HepG2 (cell line): ENCODE data around the gene ZNF652.

Experiments used
- BHLHE40 ChIP-seq: IDR thresholded peaks from 2 replicates; pipeline ENCODE4 v1.6.1; 2011; ENCODE audit warnings: low read length, improper control_type of control experiment
- BRCA1 ChIP-seq: sonication (generic); formaldehyde crosslinking; IDR thresholded peaks from 2 replicates; pipeline ENCODE4 v1.4.0; 2020; ENCODE audit warnings: missing genetic modification reagents
- CBX5 ChIP-seq: sonication (generic); formaldehyde crosslinking; IDR thresholded peaks from 2 replicates; pipeline ENCODE4 v1.4.0; 2020; ENCODE audit warnings: missing genetic modification reagents, borderline replicate concordance
- FOXK2 ChIP-seq: fragments of 450-650 bp; IDR thresholded peaks from 2 replicates; pipeline ENCODE4 v1.6.1; 2016
- JUN ChIP-seq: sonication (generic); formaldehyde crosslinking; IDR thresholded peaks from 2 replicates; pipeline ENCODE4 v1.4.0; 2020; ENCODE audit warnings: mild to moderate bottlenecking, missing genetic modification reagents
- SIN3A ChIP-seq: IDR thresholded peaks from 2 replicates; pipeline ENCODE4 v1.6.1; 2011; ENCODE audit warnings: low read depth, mild to moderate bottlenecking, control low read depth, low read length, borderline replicate concordance
- ZNF564 ChIP-seq: sonication (generic); formaldehyde crosslinking; IDR thresholded peaks from 2 replicates; pipeline ENCODE4 v1.8.1; 2023; ENCODE audit warnings: mild to moderate bottlenecking, missing genetic modification reagents
- ZNF660 ChIP-seq: sonication (generic); formaldehyde crosslinking; IDR thresholded peaks from 2 replicates; pipeline ENCODE4 v1.5.1; 2020; ENCODE audit warnings: mild to moderate bottlenecking, low read depth, missing genetic modification reagents, borderline replicate concordance
- ZNF776 ChIP-seq: sonication (generic); formaldehyde crosslinking; IDR thresholded peaks from 2 replicates; pipeline ENCODE4 v1.4.0; 2020; ENCODE audit warnings: mild to moderate bottlenecking, missing genetic modification reagents
- TF ChIP-seq, protein P1 (sequence below): sonication (generic); formaldehyde crosslinking; IDR thresholded peaks from 2 replicates; pipeline ENCODE4 v1.8.0; 2022; ENCODE audit warnings: missing genetic modification reagents, mild to moderate bottlenecking, moderate library complexity, borderline replicate concordance
- TF ChIP-seq, protein P2 (sequence below): sonication (generic); formaldehyde crosslinking; IDR thresholded peaks from 2 replicates; pipeline ENCODE4 v1.9.0; 2021; ENCODE audit warnings: missing genetic modification reagents, borderline replicate concordance
- TF ChIP-seq, protein P3 (sequence below): sonication (generic); formaldehyde crosslinking; IDR thresholded peaks from 2 replicates; pipeline ENCODE4 v1.5.0; 2020; ENCODE audit warnings: mild to moderate bottlenecking, missing genetic modification reagents, moderate library complexity
- TF ChIP-seq, protein P4 (sequence below): sonication (generic); formaldehyde crosslinking; IDR thresholded peaks from 2 replicates; pipeline ENCODE4 v1.4.0; 2020; ENCODE audit warnings: missing genetic modification reagents, borderline replicate concordance
- TF ChIP-seq, protein P5 (sequence below): sonication (generic); formaldehyde crosslinking; IDR thresholded peaks from 2 replicates; pipeline ENCODE4 v1.4.0; 2020; ENCODE audit warnings: missing genetic modification reagents

DNA sequence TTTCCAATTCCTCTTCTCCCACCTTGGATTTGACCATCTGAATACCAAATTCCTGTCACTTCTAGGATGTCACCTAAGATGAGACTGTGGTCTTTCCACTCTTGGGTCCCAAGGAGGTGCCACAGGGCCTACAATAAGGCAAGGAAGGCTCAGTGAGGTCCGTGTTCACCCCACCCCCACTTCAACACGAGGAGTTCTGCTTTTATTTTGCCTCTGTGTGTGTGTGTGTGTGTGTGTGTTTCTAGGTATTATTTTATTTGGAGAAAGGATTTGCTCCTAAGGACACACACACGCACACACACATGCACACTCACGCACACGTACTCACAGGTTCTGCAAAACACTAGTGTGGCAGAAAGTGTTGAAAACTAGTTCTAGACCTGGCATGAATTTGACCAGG is 106.9 kb downstream of the ZNF652 start:
- TF ChIP-seq, protein P1, sequence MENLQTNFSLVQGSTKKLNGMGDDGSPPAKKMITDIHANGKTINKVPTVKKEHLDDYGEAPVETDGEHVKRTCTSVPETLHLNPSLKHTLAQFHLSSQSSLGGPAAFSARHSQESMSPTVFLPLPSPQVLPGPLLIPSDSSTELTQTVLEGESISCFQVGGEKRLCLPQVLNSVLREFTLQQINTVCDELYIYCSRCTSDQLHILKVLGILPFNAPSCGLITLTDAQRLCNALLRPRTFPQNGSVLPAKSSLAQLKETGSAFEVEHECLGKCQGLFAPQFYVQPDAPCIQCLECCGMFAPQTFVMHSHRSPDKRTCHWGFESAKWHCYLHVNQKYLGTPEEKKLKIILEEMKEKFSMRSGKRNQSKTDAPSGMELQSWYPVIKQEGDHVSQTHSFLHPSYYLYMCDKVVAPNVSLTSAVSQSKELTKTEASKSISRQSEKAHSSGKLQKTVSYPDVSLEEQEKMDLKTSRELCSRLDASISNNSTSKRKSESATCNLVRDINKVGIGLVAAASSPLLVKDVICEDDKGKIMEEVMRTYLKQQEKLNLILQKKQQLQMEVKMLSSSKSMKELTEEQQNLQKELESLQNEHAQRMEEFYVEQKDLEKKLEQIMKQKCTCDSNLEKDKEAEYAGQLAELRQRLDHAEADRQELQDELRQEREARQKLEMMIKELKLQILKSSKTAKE (CRISPR knock-in tag): no peak
- TF ChIP-seq, protein P2, sequence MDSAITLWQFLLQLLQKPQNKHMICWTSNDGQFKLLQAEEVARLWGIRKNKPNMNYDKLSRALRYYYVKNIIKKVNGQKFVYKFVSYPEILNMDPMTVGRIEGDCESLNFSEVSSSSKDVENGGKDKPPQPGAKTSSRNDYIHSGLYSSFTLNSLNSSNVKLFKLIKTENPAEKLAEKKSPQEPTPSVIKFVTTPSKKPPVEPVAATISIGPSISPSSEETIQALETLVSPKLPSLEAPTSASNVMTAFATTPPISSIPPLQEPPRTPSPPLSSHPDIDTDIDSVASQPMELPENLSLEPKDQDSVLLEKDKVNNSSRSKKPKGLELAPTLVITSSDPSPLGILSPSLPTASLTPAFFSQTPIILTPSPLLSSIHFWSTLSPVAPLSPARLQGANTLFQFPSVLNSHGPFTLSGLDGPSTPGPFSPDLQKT: no peak
- TF ChIP-seq BHLHE40: no peak
- TF ChIP-seq ZNF776: no peak
- TF ChIP-seq CBX5: no peak
- TF ChIP-seq BRCA1 (CRISPR knock-in tag): no peak
- no peak for TF ChIP-seq SIN3A
- TF ChIP-seq, protein P3, sequence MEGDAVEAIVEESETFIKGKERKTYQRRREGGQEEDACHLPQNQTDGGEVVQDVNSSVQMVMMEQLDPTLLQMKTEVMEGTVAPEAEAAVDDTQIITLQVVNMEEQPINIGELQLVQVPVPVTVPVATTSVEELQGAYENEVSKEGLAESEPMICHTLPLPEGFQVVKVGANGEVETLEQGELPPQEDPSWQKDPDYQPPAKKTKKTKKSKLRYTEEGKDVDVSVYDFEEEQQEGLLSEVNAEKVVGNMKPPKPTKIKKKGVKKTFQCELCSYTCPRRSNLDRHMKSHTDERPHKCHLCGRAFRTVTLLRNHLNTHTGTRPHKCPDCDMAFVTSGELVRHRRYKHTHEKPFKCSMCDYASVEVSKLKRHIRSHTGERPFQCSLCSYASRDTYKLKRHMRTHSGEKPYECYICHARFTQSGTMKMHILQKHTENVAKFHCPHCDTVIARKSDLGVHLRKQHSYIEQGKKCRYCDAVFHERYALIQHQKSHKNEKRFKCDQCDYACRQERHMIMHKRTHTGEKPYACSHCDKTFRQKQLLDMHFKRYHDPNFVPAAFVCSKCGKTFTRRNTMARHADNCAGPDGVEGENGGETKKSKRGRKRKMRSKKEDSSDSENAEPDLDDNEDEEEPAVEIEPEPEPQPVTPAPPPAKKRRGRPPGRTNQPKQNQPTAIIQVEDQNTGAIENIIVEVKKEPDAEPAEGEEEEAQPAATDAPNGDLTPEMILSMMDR (CRISPR knock-in tag): no peak
- TF ChIP-seq, protein P4, sequence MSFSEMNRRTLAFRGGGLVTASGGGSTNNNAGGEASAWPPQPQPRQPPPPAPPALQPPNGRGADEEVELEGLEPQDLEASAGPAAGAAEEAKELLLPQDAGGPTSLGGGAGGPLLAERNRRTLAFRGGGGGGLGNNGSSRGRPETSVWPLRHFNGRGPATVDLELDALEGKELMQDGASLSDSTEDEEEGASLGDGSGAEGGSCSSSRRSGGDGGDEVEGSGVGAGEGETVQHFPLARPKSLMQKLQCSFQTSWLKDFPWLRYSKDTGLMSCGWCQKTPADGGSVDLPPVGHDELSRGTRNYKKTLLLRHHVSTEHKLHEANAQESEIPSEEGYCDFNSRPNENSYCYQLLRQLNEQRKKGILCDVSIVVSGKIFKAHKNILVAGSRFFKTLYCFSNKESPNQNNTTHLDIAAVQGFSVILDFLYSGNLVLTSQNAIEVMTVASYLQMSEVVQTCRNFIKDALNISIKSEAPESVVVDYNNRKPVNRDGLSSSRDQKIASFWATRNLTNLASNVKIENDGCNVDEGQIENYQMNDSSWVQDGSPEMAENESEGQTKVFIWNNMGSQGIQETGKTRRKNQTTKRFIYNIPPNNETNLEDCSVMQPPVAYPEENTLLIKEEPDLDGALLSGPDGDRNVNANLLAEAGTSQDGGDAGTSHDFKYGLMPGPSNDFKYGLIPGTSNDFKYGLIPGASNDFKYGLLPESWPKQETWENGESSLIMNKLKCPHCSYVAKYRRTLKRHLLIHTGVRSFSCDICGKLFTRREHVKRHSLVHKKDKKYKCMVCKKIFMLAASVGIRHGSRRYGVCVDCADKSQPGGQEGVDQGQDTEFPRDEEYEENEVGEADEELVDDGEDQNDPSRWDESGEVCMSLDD (CRISPR knock-in tag): no peak
- no peak for TF ChIP-seq ZNF564 (CRISPR knock-in tag)
- no peak for TF ChIP-seq JUN (CRISPR knock-in tag)
- TF ChIP-seq FOXK2: no peak
- no peak for TF ChIP-seq ZNF660
- TF ChIP-seq, protein P5, sequence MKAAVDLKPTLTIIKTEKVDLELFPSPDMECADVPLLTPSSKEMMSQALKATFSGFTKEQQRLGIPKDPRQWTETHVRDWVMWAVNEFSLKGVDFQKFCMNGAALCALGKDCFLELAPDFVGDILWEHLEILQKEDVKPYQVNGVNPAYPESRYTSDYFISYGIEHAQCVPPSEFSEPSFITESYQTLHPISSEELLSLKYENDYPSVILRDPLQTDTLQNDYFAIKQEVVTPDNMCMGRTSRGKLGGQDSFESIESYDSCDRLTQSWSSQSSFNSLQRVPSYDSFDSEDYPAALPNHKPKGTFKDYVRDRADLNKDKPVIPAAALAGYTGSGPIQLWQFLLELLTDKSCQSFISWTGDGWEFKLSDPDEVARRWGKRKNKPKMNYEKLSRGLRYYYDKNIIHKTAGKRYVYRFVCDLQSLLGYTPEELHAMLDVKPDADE: no peak
